K562 (cell line): ENCODE data around the gene ZNF768. TPM values are rescaled to one million over a fixed set of nuclear protein-coding genes. Genes with fewer than 3 reads are reported as not detected.

Experiments
- CBFA2T2 ChIP-seq: fragments of 450-650 bp; conservative IDR thresholded peaks from 2 replicates; pipeline ENCODE4 v1.6.1; 2017; ENCODE audit warnings: mild to moderate bottlenecking
- CHD4 ChIP-seq: fragments of 200-600 bp; sonication (generic); IDR thresholded peaks from 3 replicates; pipeline ENCODE4 v1.6.1; 2012; ENCODE audit warnings: low read depth, mild to moderate bottlenecking, mixed read lengths, low read length, inconsistent platforms; ENCODE audit not compliant: insufficient read depth, insufficient replicate concordance, poor library complexity, severe bottlenecking
- EP300 ChIP-seq: IDR thresholded peaks from 2 replicates; pipeline ENCODE4 v1.6.1; 2012; ENCODE audit warnings: low read length, improper control_type of control experiment
- FOXA3 ChIP-seq, 2 experiments: fragments of 450-650 bp in 1 of 2; sonication (generic) in 1 of 2; formaldehyde crosslinking; IDR thresholded peaks in 1 of 2; conservative IDR thresholded peaks in 1 of 2; 2 replicates each; pipeline versions ENCODE4 v1.4.0 to v1.8.0; 2020 to 2022; ENCODE audit warnings: mild to moderate bottlenecking in 2 of 2, missing genetic modification reagents in 1 of 2
- RBBP5 ChIP-seq: fragments of 200-600 bp; sonication (generic); IDR thresholded peaks from 2 replicates; pipeline ENCODE4 v1.6.1; 2012; ENCODE audit warnings: borderline replicate concordance, mild to moderate bottlenecking, low read length, control low read depth, inconsistent platforms; ENCODE audit not compliant: insufficient read depth, poor library complexity, severe bottlenecking
- SAFB ChIP-seq: fragments of 200-400 bp; formaldehyde crosslinking; IDR thresholded peaks from 2 replicates; pipeline ENCODE4 v1.6.1; 2017; ENCODE audit warnings: low read depth, low read length, borderline replicate concordance
- ZKSCAN8 ChIP-seq: fragments of 200-800 bp; sonication (Bioruptor generic); IDR thresholded peaks from 2 replicates; pipeline ENCODE4 v1.6.1; 2016; ENCODE audit warnings: missing genetic modification characterization, missing compliant biosample characterization
- polyA plus RNA-seq, 8 experiments: library from polyadenylated mRNA; depleted of rRNA in 4 of 8; stranded (reverse) in 5 of 8; unstranded in 3 of 8; fragments of >200 nt; fragmentation: Nextera tagmentation in 2 of 8; fragmentation: Illumina TruSeq in 1 of 8; extraction: Ambion mirVana in 2 of 8; extraction: Trizol in 1 of 8; gene quantifications; 2 replicates each; pipeline versions ENCODE4 v1.2.1 to v1.2.3, GENCODE V29; 2011 to 2014; ENCODE audit warnings: inconsistent platforms in 1 of 8, missing spikeins in 1 of 8
- total RNA-seq, 7 experiments: library from RNA; depleted of rRNA in 6 of 7; stranded (reverse); fragments of >200 nt in 6 of 7; fragmentation: Illumina TruSeq in 2 of 7; extraction: Trizol in 2 of 7; gene quantifications; 2 replicates each; pipeline versions ENCODE4 v1.2.1 to v1.2.3, GENCODE V29; 2011 to 2021; ENCODE audit warnings: low replicate concordance in 1 of 7
- TF ChIP-seq, protein P1 (sequence below), 2 experiments: fragments of 450-650 bp; IDR thresholded peaks; 2 replicates each; pipeline ENCODE4 v1.6.1; 2018; ENCODE audit warnings: mild to moderate bottlenecking in 2 of 2, low read depth in 1 of 2; ENCODE audit not compliant: partially characterized antibody in 2 of 2
- TF ChIP-seq, protein P2 (sequence below): fragments of 450-650 bp; conservative IDR thresholded peaks from 2 replicates; pipeline ENCODE4 v1.6.1; 2016; ENCODE audit warnings: missing genetic modification characterization, low read depth, mild to moderate bottlenecking, missing compliant biosample characterization, moderate library complexity
- TF ChIP-seq, protein P3 (sequence below), 2 experiments: fragments of 450-650 bp in 1 of 2; sonication (generic) in 1 of 2; formaldehyde crosslinking in 1 of 2; IDR thresholded peaks; 2 replicates each; pipeline versions ENCODE4 v1.7.1 to v1.9.0; 2016 to 2022; ENCODE audit warnings: inconsistent platforms in 1 of 2, mild to moderate bottlenecking in 1 of 2, missing genetic modification reagents in 1 of 2

The ZNF768 gene
- total and polyA plus RNA-seq, 9 of the 15 experiments (the other 6 are each of a cell fraction or from before 2014, with no cell fraction given), result 0.13 to 50.7 (median 26.9) TPM

DNA sequence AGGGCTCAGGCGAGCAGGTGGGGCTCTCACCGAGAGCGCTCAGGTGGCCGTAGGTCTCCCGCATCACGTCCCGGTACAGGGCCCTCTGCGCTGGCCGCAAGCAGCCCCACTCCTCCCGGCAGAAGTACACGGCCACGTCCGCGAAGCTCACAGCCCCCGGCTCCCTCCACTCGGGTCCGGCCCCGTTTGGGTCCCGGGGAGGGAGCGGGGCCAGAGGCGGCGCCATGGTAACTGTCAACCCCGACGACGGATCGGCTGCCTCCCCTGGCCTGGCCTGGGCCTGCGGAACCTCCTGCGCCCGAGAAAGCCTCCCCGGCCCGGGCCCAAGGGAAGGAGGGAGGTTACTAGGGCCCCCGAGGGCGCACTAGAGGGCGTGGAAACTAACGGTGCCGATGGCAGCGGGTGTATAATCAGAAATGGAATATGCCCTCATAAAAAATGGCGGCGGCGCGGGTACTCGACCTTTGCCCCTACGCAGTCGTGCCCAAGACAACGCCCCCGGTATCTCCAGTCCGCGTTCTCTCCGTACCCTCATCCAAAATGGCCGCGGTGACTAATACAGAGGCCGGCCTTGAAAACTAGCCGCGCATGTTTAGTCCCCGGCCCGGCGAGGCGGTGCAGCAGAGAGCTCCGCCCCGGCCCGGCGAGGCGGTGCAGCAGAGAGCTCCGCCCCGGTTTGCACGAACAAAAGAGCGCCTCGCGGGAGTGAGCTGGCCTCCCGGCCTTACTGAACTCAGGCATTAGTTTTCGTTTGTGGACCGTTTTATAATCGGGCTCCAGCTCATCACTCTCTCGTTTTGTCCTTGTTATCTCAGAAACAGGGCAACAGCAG is 31.8 kb upstream of the ZNF768 start, which contains the start of gene ZNF764 (continued):
- TF ChIP-seq ZKSCAN8 (CRISPR knock-in tag), result no peak
- peak; percentile 14; the same call in 1 of the 2 replicates for TF ChIP-seq EP300
- TF ChIP-seq RBBP5, result peak; percentile 74
- 0 out of 2 replicates have a peak, but pooled peaks have one; percentile 22 for TF ChIP-seq SAFB
- TF ChIP-seq, protein P1, sequence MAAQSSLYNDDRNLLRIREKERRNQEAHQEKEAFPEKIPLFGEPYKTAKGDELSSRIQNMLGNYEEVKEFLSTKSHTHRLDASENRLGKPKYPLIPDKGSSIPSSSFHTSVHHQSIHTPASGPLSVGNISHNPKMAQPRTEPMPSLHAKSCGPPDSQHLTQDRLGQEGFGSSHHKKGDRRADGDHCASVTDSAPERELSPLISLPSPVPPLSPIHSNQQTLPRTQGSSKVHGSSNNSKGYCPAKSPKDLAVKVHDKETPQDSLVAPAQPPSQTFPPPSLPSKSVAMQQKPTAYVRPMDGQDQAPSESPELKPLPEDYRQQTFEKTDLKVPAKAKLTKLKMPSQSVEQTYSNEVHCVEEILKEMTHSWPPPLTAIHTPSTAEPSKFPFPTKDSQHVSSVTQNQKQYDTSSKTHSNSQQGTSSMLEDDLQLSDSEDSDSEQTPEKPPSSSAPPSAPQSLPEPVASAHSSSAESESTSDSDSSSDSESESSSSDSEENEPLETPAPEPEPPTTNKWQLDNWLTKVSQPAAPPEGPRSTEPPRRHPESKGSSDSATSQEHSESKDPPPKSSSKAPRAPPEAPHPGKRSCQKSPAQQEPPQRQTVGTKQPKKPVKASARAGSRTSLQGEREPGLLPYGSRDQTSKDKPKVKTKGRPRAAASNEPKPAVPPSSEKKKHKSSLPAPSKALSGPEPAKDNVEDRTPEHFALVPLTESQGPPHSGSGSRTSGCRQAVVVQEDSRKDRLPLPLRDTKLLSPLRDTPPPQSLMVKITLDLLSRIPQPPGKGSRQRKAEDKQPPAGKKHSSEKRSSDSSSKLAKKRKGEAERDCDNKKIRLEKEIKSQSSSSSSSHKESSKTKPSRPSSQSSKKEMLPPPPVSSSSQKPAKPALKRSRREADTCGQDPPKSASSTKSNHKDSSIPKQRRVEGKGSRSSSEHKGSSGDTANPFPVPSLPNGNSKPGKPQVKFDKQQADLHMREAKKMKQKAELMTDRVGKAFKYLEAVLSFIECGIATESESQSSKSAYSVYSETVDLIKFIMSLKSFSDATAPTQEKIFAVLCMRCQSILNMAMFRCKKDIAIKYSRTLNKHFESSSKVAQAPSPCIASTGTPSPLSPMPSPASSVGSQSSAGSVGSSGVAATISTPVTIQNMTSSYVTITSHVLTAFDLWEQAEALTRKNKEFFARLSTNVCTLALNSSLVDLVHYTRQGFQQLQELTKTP (IDR thresholded peaks at IDR 0.05; ENCODE audit: low read depth in 1 of 2, partially characterized antibody in 2 of 2), result no peak
- TF ChIP-seq, protein P2, sequence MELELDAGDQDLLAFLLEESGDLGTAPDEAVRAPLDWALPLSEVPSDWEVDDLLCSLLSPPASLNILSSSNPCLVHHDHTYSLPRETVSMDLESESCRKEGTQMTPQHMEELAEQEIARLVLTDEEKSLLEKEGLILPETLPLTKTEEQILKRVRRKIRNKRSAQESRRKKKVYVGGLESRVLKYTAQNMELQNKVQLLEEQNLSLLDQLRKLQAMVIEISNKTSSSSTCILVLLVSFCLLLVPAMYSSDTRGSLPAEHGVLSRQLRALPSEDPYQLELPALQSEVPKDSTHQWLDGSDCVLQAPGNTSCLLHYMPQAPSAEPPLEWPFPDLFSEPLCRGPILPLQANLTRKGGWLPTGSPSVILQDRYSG (tag), result no peak
- no peak for TF ChIP-seq CBFA2T2
- TF ChIP-seq, protein P3, sequence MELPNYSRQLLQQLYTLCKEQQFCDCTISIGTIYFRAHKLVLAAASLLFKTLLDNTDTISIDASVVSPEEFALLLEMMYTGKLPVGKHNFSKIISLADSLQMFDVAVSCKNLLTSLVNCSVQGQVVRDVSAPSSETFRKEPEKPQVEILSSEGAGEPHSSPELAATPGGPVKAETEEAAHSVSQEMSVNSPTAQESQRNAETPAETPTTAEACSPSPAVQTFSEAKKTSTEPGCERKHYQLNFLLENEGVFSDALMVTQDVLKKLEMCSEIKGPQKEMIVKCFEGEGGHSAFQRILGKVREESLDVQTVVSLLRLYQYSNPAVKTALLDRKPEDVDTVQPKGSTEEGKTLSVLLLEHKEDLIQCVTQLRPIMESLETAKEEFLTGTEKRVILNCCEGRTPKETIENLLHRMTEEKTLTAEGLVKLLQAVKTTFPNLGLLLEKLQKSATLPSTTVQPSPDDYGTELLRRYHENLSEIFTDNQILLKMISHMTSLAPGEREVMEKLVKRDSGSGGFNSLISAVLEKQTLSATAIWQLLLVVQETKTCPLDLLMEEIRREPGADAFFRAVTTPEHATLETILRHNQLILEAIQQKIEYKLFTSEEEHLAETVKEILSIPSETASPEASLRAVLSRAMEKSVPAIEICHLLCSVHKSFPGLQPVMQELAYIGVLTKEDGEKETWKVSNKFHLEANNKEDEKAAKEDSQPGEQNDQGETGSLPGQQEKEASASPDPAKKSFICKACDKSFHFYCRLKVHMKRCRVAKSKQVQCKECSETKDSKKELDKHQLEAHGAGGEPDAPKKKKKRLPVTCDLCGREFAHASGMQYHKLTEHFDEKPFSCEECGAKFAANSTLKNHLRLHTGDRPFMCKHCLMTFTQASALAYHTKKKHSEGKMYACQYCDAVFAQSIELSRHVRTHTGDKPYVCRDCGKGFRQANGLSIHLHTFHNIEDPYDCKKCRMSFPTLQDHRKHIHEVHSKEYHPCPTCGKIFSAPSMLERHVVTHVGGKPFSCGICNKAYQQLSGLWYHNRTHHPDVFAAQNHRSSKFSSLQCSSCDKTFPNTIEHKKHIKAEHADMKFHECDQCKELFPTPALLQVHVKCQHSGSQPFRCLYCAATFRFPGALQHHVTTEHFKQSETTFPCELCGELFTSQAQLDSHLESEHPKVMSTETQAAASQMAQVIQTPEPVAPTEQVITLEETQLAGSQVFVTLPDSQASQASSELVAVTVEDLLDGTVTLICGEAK (IDR thresholded peaks at IDR 0.05), result no peak
- TF ChIP-seq, protein P3 (CRISPR knock-in tag; IDR thresholded peaks at IDR 0.05), result no peak
- TF ChIP-seq CHD4, result no peak
- no peak for TF ChIP-seq FOXA3 (CRISPR knock-in tag; conservative IDR thresholded peaks at IDR 0.05 in 1 of 2, IDR thresholded peaks at IDR 0.05 in 1 of 2)
